ENCODE data around the gene ZNF14.
"Not testable (repeated sequence)": the region's sequence is repeated elsewhere in the genome, so short reads cannot be mapped to it uniquely, and the experiment has no call there.

DNA sequence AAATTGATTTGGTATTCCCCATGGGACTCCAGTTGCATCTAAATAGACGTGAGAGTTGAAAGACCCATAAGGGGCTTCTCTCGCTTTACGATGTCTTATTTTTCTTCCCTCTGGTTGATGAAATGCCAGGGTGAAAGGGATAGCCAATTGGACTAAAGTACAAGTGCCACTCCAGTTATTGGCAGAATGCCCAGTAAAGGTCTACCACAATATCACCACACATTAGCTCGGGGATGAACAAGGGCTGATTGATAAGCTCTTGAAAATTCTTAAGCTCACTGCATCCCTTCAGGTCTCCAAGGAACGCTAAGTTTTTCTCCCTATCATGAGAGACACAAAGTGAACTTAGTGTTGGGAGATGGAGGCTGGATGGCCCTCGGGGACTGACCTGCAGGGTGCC, 48.9 kb upstream of the ZNF14 start:
- TF ChIP-seq ZNF274 (IDR thresholded peaks at IDR 0.05; ENCODE audit: low read depth, low read length); YY1 (IDR thresholded peaks at IDR 0.05; ENCODE audit: insufficient read depth, insufficient read length): not testable (repeated sequence)

All from NT2/D1 (cell line).